ENCODE results near the gene YPEL5. TPM values are rescaled to one million over a fixed set of nuclear protein-coding genes. Genes with fewer than 3 reads are reported as not detected.

YPEL5 gene
- total RNA-seq, 1 experiment from 2014 or later = 27.1 TPM

GRCh38 chr2:30134582-30134981, 12.2 kb upstream of the YPEL5 start (continued):
- TF ChIP-seq ATF3 (IDR thresholded peaks at IDR 0.05) = no peak
- TF ChIP-seq EZH2 (IDR thresholded peaks at IDR 0.05) = no peak
- no peak for TF ChIP-seq JUND (IDR thresholded peaks at IDR 0.05)
- no peak for TF ChIP-seq EGR1 (IDR thresholded peaks at IDR 0.05; ENCODE audit: low read depth)
- no peak for TF ChIP-seq SIN3A (IDR thresholded peaks at IDR 0.05; ENCODE audit: low read depth)
- no peak for TF ChIP-seq TCF7L2 (IDR thresholded peaks at IDR 0.05; ENCODE audit: borderline replicate concordance, extremely low read depth, insufficient read depth, insufficient read length)
- no peak for TF ChIP-seq FOSL1 (IDR thresholded peaks at IDR 0.05; ENCODE audit: low read depth)
- TF ChIP-seq SP1 (IDR thresholded peaks at IDR 0.05; ENCODE audit: low read depth) = no peak

- TF ChIP-seq ATF3 (IDR thresholded peaks at IDR 0.05) (no peak), CTCF (IDR thresholded peaks at IDR 0.05 in 2 of 3, conservative IDR thresholded peaks at IDR 0.05 in 1 of 3; ENCODE audit: borderline replicate concordance in 1 of 3, insufficient read depth in 1 of 3, low read depth in 2 of 3, low read length in 2 of 3) (no peak), TCF7L2 (IDR thresholded peaks at IDR 0.05; ENCODE audit: borderline replicate concordance, extremely low read depth, insufficient read depth, insufficient read length) (no peak), ZBTB33 (IDR thresholded peaks at IDR 0.05; ENCODE audit: extremely low read depth, insufficient replicate concordance, low read length) (no peak)
- Histone ChIP-seq H3K4me1 (ENCODE audit: control insufficient read depth in 1 of 2, insufficient read depth in 2 of 2, low read length in 2 of 2) (no peaks in the 10 kb centered on the region), H2AFZ (ENCODE audit: low read depth, low read length, poor library complexity, severe bottlenecking) (no peak overlapping the region), H3K27me3 (ENCODE audit: insufficient read depth, low read length) (0 out of 2 replicates have a peak, but pooled peaks cover 4% of the 10 kb centered on the region), H3K27ac (ENCODE audit: low read depth, low read length) (no peak overlapping the region), H3K36me3 (ENCODE audit: control insufficient read depth in 1 of 2, insufficient read depth in 2 of 2, low read length in 2 of 2) (no peaks in the 10 kb centered on the region), H3K9ac (ENCODE audit: low read length) (no peak overlapping the region), H3K79me2 (ENCODE audit: insufficient read depth, low read length) (no peaks in the 10 kb centered on the region), H3K9me2 (ENCODE audit: insufficient read depth) (no peaks in the 10 kb centered on the region), H4K20me1 (ENCODE audit: insufficient read depth) (no peaks in the 10 kb centered on the region), H3K4me3 (replicated peaks in 1 of 2; ENCODE audit: low read depth in 1 of 2, low read length in 2 of 2) (no peak overlapping the region), H3K9me3 (ENCODE audit: control insufficient read depth in 1 of 2, insufficient read depth in 1 of 2, low read depth in 1 of 2, low read length in 2 of 2) (no peaks in the 10 kb centered on the region), H3K4me2 (ENCODE audit: low read length) (no peak overlapping the region)
- no TSS peak for BruUV-seq (replicated peaks)
- ChIA-PET RAD21 (ENCODE audit: low non-redundant PET in 1 of 2, low total read pairs in 2 of 2, uncharacterized antibody in 2 of 2, unreplicated experiment in 2 of 2) (no interaction called here), CTCF (no interaction called here), POLR2A (interaction anchor here (2.3 kb wide), 1 partner anchor 11 kb away, joined by 6 read pairs; the partner anchor contains the start of gene YPEL5)
- intact Hi-C loops (cut with micrococcal nuclease) = no loop called here
- no peak for DNase-seq (ENCODE audit: low read depth, low spot score)
- ATAC-seq = no peak
These were observed 11.3 kb upstream of the YPEL5 start for GRCh38 chr2:30135541-30135940.

Data from HCT116 (cell line).